Epithelial cell of esophagus (primary cell): ENCODE results near the gene SMYD1.
"Not testable (repeated sequence)": the region's sequence is repeated elsewhere in the genome, so short reads cannot be mapped to it uniquely, and the experiment has no call there.

Experiments
- DNase-seq: peaks from one replicate; pipeline ENCODE4 v3.0.0; 2010; ENCODE audit warnings: low read depth
- H3K4me3 ChIP-seq: 2 replicates; pipeline ENCODE4 v1.5.1; 2011; ENCODE audit warnings: mild to moderate bottlenecking, low read length, control low read depth
- TF ChIP-seq, protein P1 (sequence below): IDR thresholded peaks from 2 replicates; pipeline ENCODE4 v1.5.1; 2011; ENCODE audit warnings: low read depth, mild to moderate bottlenecking, low read length, control low read depth, inconsistent platforms; ENCODE audit not compliant: insufficient read depth; ENCODE audit errors: missing control alignments

SMYD1 gene

DNA sequence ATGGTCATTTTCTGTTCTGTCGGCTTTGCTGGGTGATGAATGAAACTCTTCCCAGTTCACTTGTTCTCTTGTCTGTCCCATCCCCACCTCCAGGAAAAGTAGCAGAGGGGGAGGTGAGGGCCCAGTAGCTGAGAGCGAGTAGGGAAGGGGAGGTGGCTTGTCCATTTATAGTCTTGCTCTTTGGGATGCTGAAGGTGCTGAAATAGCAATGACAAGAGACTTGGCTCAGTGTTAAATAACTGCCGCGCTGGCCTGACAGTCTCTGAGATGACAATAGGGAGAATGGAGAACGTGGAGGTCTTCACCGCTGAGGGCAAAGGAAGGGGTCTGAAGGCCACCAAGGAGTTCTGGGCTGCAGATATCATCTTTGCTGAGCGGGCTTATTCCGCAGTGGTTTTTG lies at the start of gene SMYD1:
Gene SMYD1 (plus strand): TSS at position 228 of the 400 bp plus-strand sequence. CDS start 40 bp downstream, at position 268.
- TF ChIP-seq, protein P1, sequence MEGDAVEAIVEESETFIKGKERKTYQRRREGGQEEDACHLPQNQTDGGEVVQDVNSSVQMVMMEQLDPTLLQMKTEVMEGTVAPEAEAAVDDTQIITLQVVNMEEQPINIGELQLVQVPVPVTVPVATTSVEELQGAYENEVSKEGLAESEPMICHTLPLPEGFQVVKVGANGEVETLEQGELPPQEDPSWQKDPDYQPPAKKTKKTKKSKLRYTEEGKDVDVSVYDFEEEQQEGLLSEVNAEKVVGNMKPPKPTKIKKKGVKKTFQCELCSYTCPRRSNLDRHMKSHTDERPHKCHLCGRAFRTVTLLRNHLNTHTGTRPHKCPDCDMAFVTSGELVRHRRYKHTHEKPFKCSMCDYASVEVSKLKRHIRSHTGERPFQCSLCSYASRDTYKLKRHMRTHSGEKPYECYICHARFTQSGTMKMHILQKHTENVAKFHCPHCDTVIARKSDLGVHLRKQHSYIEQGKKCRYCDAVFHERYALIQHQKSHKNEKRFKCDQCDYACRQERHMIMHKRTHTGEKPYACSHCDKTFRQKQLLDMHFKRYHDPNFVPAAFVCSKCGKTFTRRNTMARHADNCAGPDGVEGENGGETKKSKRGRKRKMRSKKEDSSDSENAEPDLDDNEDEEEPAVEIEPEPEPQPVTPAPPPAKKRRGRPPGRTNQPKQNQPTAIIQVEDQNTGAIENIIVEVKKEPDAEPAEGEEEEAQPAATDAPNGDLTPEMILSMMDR: no peak
- DNase-seq: no peak
- H3K4me3 ChIP-seq: no peak within 1 kb of the TSS

DNA sequence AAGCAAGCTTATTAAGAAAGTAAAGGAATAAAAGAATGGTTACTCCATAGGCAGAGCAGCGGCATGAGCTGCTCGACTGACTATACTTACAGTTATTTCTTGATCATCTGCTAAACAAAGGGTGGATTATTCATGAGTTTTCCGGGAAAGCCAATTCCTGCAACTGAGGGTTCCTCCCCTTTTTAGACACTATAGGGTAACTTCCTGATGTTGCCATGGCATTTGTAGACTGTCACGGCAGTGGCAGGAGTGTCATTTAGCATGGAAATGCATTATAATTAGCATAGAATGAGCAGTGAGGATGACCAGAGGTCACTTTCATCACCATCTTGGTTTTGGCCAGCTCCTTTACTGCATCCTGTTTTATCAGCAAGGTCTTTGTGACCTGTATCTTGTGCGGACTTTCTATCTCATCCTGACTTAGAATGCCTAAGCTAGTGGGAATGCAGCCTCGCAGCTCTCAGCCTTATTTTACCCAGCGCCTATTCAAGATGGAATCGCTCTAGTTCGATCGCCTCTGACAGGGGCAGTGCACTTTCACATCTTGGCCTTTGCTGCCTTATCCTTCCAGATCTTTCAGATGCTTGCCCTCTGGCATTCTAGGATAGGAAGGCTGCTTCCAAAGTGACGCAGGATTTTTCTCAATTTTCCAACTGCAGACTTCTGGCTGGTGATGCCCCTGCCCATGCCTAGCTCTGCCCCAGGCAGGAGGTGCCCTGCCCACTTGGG lies 49.4 kb upstream of the SMYD1 start:
- DNase-seq, H3K4me3 ChIP-seq: not testable (repeated sequence)

DNA sequence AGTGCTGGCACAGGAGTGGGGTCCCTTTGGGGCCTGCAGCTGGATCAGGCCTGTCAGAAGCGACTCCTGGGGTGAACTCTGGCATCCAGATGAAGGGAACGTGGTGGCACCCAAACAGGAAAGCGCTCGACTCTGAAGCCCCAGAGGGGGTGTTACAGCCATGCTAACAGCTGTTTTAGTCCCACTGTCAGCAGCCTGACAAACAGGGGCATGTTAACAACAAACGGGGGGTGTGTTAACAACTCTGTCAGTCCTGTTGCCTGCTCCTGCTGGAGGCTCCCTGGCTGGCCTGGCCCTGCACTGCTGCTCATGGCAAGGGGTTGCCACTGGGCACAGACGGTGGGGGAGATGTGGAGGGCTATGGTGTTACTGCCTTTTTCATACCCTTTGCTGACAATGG lies 48.7 kb upstream of the SMYD1 start:
- no peak for DNase-seq
- TF ChIP-seq, protein P1: no peak
- H3K4me3 ChIP-seq: no peak overlapping the region

DNA sequence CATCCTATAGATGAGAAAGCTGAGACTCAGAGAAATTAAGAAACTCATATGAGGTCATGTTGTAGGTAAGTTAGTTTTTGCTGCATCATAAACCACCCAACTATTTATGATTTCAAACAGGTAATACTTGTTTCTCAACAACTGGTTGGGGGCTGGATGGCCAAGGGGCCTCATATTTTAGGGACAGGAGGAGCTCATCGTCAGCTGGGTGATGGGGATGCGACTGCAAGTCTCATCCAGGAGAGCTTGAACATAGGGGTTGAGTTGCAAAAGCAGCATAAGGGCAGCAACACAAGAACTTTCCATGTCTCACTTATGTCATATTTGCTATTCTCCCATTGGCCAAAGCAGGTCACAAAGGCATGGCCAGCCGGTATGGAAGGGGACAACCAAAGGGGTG lies 47.6 kb upstream of the SMYD1 start:
- TF ChIP-seq, protein P1: no peak
- no peak overlapping the region for H3K4me3 ChIP-seq
- no peak for DNase-seq

DNA sequence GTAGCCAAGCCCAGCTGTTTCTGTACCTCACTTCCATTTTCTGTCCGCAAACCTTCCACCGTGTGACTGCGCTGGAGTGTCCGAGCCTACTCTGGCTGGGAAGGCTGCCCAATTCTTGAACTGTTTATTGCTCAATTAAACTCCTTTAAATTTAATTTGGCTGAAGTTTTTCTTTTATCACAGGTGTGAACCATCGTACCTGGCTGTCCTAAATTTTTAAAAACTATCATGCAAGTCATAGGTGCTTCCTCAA lies 45.0 kb upstream of the SMYD1 start:
- no peak for DNase-seq
- TF ChIP-seq, protein P1: no peak
- H3K4me3 ChIP-seq: no peak overlapping the region

DNA sequence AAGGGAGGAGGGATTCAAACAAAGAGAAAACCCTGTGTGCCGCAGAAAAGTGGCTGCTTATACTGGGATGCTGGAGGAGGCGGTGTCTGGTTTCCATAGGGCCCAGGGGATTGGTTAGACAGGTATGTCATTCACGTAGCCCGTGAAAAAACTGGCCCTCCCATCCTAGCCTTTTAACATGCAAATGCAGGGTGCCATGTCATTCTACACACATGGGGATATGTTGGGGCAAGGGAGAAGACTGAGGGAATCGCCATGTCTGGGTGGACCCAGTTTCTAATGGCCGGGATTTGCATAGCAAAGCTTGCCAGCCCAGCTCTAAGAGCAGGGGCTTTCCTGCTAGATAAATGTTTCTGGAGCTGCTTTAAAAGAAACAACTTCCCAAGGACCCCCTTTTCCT lies 43.1 kb upstream of the SMYD1 start:
- TF ChIP-seq, protein P1: no peak
- peak; percentile 23 for DNase-seq
- H3K4me3 ChIP-seq: no peak overlapping the region

DNA sequence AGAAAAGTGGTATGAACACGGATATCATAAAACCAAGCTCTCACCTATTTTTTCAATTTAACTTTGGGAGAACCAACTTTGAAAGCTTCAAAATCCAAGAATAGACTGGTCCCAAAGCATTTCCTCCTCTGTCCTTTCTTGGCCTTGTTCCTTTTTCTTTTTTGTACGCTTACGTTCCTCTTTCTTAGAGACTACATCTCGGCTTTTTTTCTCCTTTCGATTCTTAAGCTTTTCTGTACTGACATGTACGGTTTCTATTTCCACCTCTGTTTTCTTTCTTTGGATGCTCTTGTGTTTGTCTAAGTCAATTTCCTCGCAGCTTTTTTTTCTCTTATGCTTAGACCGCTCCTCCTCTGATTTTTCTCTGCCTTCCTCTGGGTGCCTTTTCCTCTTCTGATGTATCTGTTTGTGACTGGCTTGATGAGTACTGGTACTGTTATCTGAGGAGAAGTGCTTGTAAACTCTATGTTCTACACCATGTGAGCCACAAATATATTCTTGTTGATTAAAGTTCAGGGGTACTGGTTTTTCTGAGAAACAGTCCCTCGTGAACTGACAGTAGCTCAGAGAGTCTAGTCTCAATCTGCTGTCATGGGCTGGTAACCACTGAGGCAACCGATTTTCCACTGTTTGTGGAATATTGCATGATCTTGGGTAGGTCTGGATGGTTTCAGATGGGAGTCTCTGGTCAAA lies 39.8 kb upstream of the SMYD1 start:
- TF ChIP-seq, protein P1: no peak
- no peak for DNase-seq
- H3K4me3 ChIP-seq: no peak overlapping the region
